Neural progenitor cell (in vitro differentiated cells): ENCODE measurements around the gene NEAT1.

Source experiments
- CTCF ChIP-seq: fragments of 200-600 bp; sonication (generic); IDR thresholded peaks from 2 replicates; pipeline ENCODE4 v1.5.1; 2017; ENCODE audit warnings: antibody characterized with exemption, mild to moderate bottlenecking
- EZH2 ChIP-seq: fragments of 200-600 bp; sonication (generic); IDR thresholded peaks from 2 replicates; pipeline ENCODE4 v1.6.1; 2017; ENCODE audit warnings: antibody characterized with exemption, mild to moderate bottlenecking, moderate library complexity
- EZH2phosphoT487 ChIP-seq: fragments of 200-600 bp; sonication (generic); IDR thresholded peaks from 2 replicates; pipeline ENCODE4 v1.6.1; 2017; ENCODE audit warnings: antibody characterized with exemption

- TF ChIP-seq CTCF (no peak), EZH2phosphoT487 (no peak), EZH2 (no peak)
These were observed 45.6 kb upstream of the NEAT1 start for GRCh38 chr11:65377036-65377435.
